B cell (primary cell): Measurements from ENCODE around the gene EP300. TPM values are rescaled to one million over a fixed set of nuclear protein-coding genes. Genes with fewer than 3 reads are reported as not detected.

Source experiments
- ATAC-seq: fragments of 200-7000 bp; cut with Tn5 transposase; one replicate; pipeline ENCODE4 v1.10.0; 2021; ENCODE audit warnings: low read depth, mild to moderate bottlenecking, moderate number of reproducible peaks, moderate library complexity
- CTCF ChIA-PET: fragments of 350-600 bp; sonication (Branson Sonifier 250); formaldehyde crosslinking; loops from one replicate; lab custom pipeline; 2021; ENCODE audit warnings: antibody characterized with exemption, inconsistent platforms; lab: Charles Lee
- POLR2A ChIA-PET: fragments of 350-600 bp; sonication (Branson Sonifier 250); formaldehyde crosslinking; loops from one replicate; lab custom pipeline; 2021; ENCODE audit warnings: antibody characterized with exemption; lab: Charles Lee
- DNase-seq: peaks from one replicate; pipeline ENCODE4 v3.0.0; 2013
- H2AFZ ChIP-seq: 2 replicates; pipeline ENCODE4 v1.6.1; 2012; ENCODE audit warnings: mild to moderate bottlenecking, low read depth, low read length; ENCODE audit not compliant: insufficient read depth, poor library complexity, severe bottlenecking
- H3K27ac ChIP-seq, 2 donors: 1 replicate in 1 of 2; 2 replicates in 1 of 2; pipeline ENCODE4 v1.5.1; 2012 to 2013; ENCODE audit warnings: low read length in 2 of 2, mild to moderate bottlenecking in 2 of 2, moderate library complexity in 1 of 2
- H3K27me3 ChIP-seq, 4 experiments: fragments of 200-600 bp in 1 of 4; sonication (generic) in 1 of 4; replicated peaks in 1 of 4; 1 replicate in 2 of 4; 2 replicates in 2 of 4; pipeline versions ENCODE4 v1.6.1 to v1.7.0; 2013 to 2016; ENCODE audit warnings: low read length in 3 of 4, mild to moderate bottlenecking in 2 of 4, mixed read lengths in 1 of 4, moderate library complexity in 1 of 4; ENCODE audit not compliant: insufficient read depth in 4 of 4, control insufficient read depth in 3 of 4; ENCODE audit errors: control extremely low read depth in 1 of 4
- H3K36me3 ChIP-seq, 2 experiments: replicated peaks in 1 of 2; 1 replicate in 1 of 2; 2 replicates in 1 of 2; pipeline versions ENCODE4 v1.6.1 to v1.7.1; 2013; ENCODE audit warnings: low read length in 1 of 2; ENCODE audit not compliant: insufficient read depth in 2 of 2, control insufficient read depth in 1 of 2; ENCODE audit errors: control extremely low read depth in 1 of 2, extremely low read depth in 1 of 2
- H3K4me1 ChIP-seq, 2 donors: fragments of 200-600 bp in 1 of 2; sonication (generic) in 1 of 2; 1 replicate in 1 of 2; 2 replicates in 1 of 2; pipeline versions ENCODE4 v1.5.1 to v1.6.1; 2013 to 2017; ENCODE audit warnings: low read length in 2 of 2; ENCODE audit not compliant: control insufficient read depth in 2 of 2, insufficient read depth in 2 of 2
- H3K4me2 ChIP-seq: replicated peaks from 2 replicates; pipeline ENCODE3; 2012; ENCODE audit warnings: mild to moderate bottlenecking, low read depth, low read length; ENCODE audit not compliant: poor library complexity, severe bottlenecking
- H3K4me3 ChIP-seq, 5 experiments: fragments of 200-600 bp in 1 of 5; sonication (generic) in 1 of 5; 1 replicate in 3 of 5; 2 replicates in 2 of 5; pipeline versions ENCODE4 v1.5.1 to v1.7.0; 2011 to 2016; ENCODE audit warnings: low read length in 4 of 5, mild to moderate bottlenecking in 4 of 5, low read depth in 2 of 5, control low read depth in 1 of 5, moderate library complexity in 1 of 5; ENCODE audit not compliant: insufficient read depth in 1 of 5; ENCODE audit errors: control extremely low read depth in 1 of 5, extremely low read depth in 1 of 5
- H3K79me2 ChIP-seq: fragments of 200-600 bp; sonication (generic); one replicate; pipeline ENCODE4 v1.6.0; 2016; ENCODE audit warnings: low read length; ENCODE audit not compliant: control insufficient read depth, insufficient read depth
- H3K9ac ChIP-seq: fragments of 200-600 bp; sonication (generic); 2 replicates; pipeline ENCODE4 v1.6.1; 2017; ENCODE audit warnings: mild to moderate bottlenecking, low read length, moderate library complexity
- H3K9me3 ChIP-seq, 3 donors: one replicate each; pipeline versions ENCODE4 v1.6.1 to v1.7.1; 2013; ENCODE audit warnings: low read length in 2 of 3; ENCODE audit not compliant: control insufficient read depth in 2 of 3, insufficient read depth in 1 of 3; ENCODE audit errors: control extremely low read depth in 1 of 3
- H4K20me1 ChIP-seq: 2 replicates; pipeline ENCODE4 v1.6.0; 2012; ENCODE audit warnings: mild to moderate bottlenecking, low read length; ENCODE audit not compliant: insufficient read depth, control insufficient read depth, poor library complexity, severe bottlenecking
- H3K27ac Mint-ChIP-seq: one replicate; pipeline ENCODE4 v1.8.0; 2021; ENCODE audit warnings: mixed read lengths
- H3K27me3 Mint-ChIP-seq: one replicate; pipeline ENCODE4 v1.8.0; 2021; ENCODE audit warnings: mixed read lengths
- H3K4me1 Mint-ChIP-seq: one replicate; pipeline ENCODE4 v1.8.0; 2021; ENCODE audit warnings: mixed read lengths
- H3K4me3 Mint-ChIP-seq: one replicate; pipeline ENCODE4 v1.8.0; 2021; ENCODE audit warnings: mixed read lengths
- H3K9me3 Mint-ChIP-seq: one replicate; pipeline ENCODE4 v1.8.0; 2022; ENCODE audit warnings: mixed read lengths; ENCODE audit not compliant: insufficient read depth
- EZH2 ChIP-seq: IDR thresholded peaks from 2 replicates; pipeline ENCODE4 v1.6.1; 2012; ENCODE audit warnings: borderline replicate concordance, low read depth, mild to moderate bottlenecking, moderate library complexity, low read length; ENCODE audit not compliant: insufficient read depth, poor library complexity, severe bottlenecking
- WGBS: methylation state at CpG from one replicate; pipeline ENCODE4 v1.1.5; 2013; ENCODE audit warnings: missing lambda C conversion rate; ENCODE audit not compliant: insufficient coverage; 5-methylcytosine and 5-hydroxymethylcytosine counted together
- intact Hi-C: fragments of 100-400 bp; cut with micrococcal nuclease; formaldehyde crosslinking; loops from one replicate; pipeline ENCODE4 v1.10.0; 2022
- polyA plus RNA-seq: library from polyadenylated mRNA; depleted of rRNA; stranded (reverse); fragments of >200 nt; gene quantifications from 2 replicates; pipeline ENCODE4 v1.2.3, GENCODE V29; 2012
- total RNA-seq, 2 donors: library from RNA; stranded (reverse); fragments of 120-200 nt in 1 of 2; gene quantifications; 1 replicate in 1 of 2; 2 replicates in 1 of 2; pipeline versions ENCODE4 v1.2.3 to v1.2.4, GENCODE V29; 2013 to 2022
- TF ChIP-seq, protein P1 (sequence below): fragments of 200-600 bp; IDR thresholded peaks from one replicate; pipeline ENCODE4 v1.8.0; 2022; ENCODE audit warnings: antibody characterized with exemption, mild to moderate bottlenecking

The EP300 gene
- total and polyA plus RNA-seq, 2 donors (not counting 1 experiment from before 2014, with no cell fraction given), result 73.3 to 185 TPM

GRCh38 chr22:41123151-41123550 is 30.8 kb downstream of the EP300 start:
- H2AFZ ChIP-seq, result no peak overlapping the region
- H3K27ac Mint-ChIP-seq, result no peak overlapping the region
- POLR2A ChIA-PET, result interaction anchor here (0.6 kb wide), 1 partner anchor 65 kb away, joined by 5 read pairs; no protein-coding TSS in a partner anchor
- peaks cover 97% of the 10 kb centered on the region for H3K79me2 ChIP-seq
- peak overlapping the region in 1 of 2 donors; percentile 50 for H3K27ac ChIP-seq
- H3K9me3 Mint-ChIP-seq, result no peaks in the 10 kb centered on the region
- DNase-seq (no peak), ATAC-seq (no peak)
- no CpG with 5 or more reads among the region's 2 CpGs for WGBS
- TF ChIP-seq EZH2, result no peak
- TF ChIP-seq, protein P1, sequence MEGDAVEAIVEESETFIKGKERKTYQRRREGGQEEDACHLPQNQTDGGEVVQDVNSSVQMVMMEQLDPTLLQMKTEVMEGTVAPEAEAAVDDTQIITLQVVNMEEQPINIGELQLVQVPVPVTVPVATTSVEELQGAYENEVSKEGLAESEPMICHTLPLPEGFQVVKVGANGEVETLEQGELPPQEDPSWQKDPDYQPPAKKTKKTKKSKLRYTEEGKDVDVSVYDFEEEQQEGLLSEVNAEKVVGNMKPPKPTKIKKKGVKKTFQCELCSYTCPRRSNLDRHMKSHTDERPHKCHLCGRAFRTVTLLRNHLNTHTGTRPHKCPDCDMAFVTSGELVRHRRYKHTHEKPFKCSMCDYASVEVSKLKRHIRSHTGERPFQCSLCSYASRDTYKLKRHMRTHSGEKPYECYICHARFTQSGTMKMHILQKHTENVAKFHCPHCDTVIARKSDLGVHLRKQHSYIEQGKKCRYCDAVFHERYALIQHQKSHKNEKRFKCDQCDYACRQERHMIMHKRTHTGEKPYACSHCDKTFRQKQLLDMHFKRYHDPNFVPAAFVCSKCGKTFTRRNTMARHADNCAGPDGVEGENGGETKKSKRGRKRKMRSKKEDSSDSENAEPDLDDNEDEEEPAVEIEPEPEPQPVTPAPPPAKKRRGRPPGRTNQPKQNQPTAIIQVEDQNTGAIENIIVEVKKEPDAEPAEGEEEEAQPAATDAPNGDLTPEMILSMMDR, result no peak
- peaks cover 83% of the 10 kb centered on the region for H4K20me1 ChIP-seq
- H3K4me3 Mint-ChIP-seq, result no peak overlapping the region
- H3K4me1 Mint-ChIP-seq, result peaks cover 23% of the 10 kb centered on the region
- no peaks in the 10 kb centered on the region for H3K27me3 Mint-ChIP-seq
- intact Hi-C loops, result loop anchor here (5.0 kb wide), 1 partner anchor 201 kb away; no protein-coding TSS in a partner anchor
- CTCF ChIA-PET, result interaction anchor here (1.1 to 2.3 kb wide), 3 partner anchors 33 to 200 kb away, joined by 3 to 12 read pairs (median 3); no protein-coding TSS in a partner anchor
- H3K27me3 ChIP-seq, result no peaks in the 10 kb centered on the region
- H3K36me3 ChIP-seq, result peaks cover 0 to 58% of the 10 kb centered on the region in 2 experiments
- no peak overlapping the region for H3K9ac ChIP-seq
- H3K4me2 ChIP-seq, result no peak overlapping the region
- no peaks in the 10 kb centered on the region for H3K9me3 ChIP-seq
- no peak overlapping the region for H3K4me3 ChIP-seq
- no peaks in the 10 kb centered on the region for H3K4me1 ChIP-seq

- H3K4me3 Mint-ChIP-seq, result no peak overlapping the region
- CTCF ChIA-PET, result interaction anchor here (1.3 to 2.3 kb wide), 2 partner anchors 32 to 201 kb away, joined by 3 to 12 read pairs; no protein-coding TSS in a partner anchor
These were observed 31.7 kb downstream of the EP300 start for GRCh38 chr22:41124086-41124485.

More at GRCh38 chr22:41124086-41124485, 31.7 kb downstream of the EP300 start:
- peak; percentile 25 for DNase-seq
- WGBS, result 89% methylated on average over 8 of the region's 9 CpGs
- no peaks in the 10 kb centered on the region for H3K4me1 ChIP-seq
- peaks cover 0 to 56% of the 10 kb centered on the region in 2 experiments for H3K36me3 ChIP-seq
- Mint-ChIP-seq H3K4me1 (peaks cover 23% of the 10 kb centered on the region), H3K27me3 (no peaks in the 10 kb centered on the region), H3K27ac (no peak overlapping the region), H3K9me3 (no peaks in the 10 kb centered on the region)
- H3K9ac ChIP-seq, result no peak overlapping the region
- H3K27me3 ChIP-seq, result no peaks in the 10 kb centered on the region
- H3K9me3 ChIP-seq, result no peaks in the 10 kb centered on the region
- H3K4me2 ChIP-seq, result no peak overlapping the region
- H3K4me3 ChIP-seq, result no peak overlapping the region
- intact Hi-C loops, result loop anchor here (5.0 kb wide), 1 partner anchor 202 kb away; no protein-coding TSS in a partner anchor
- H3K79me2 ChIP-seq, result peaks cover 96% of the 10 kb centered on the region
- no peak for ATAC-seq
- peaks cover 76% of the 10 kb centered on the region for H4K20me1 ChIP-seq
- TF ChIP-seq, protein P1, result no peak
- TF ChIP-seq EZH2, result no peak
- POLR2A ChIA-PET, result interaction anchor here (0.7 kb wide), 1 partner anchor 101 kb away, joined by 4 read pairs; no protein-coding TSS in a partner anchor
- H3K27ac ChIP-seq, result peak overlapping the region in 1 of 2 donors; percentile 2
- no peak overlapping the region for H2AFZ ChIP-seq
